Neutrophil (primary cell): ENCODE results near the gene FGF14.

Source experiments
- H3K27ac ChIP-seq: fragments of 200-600 bp; sonication (generic); 2 replicates; pipeline ENCODE4 v1.5.1; 2016; ENCODE audit warnings: mild to moderate bottlenecking, moderate library complexity
- H3K27me3 ChIP-seq: fragments of 200-600 bp; sonication (generic); 2 replicates; pipeline ENCODE4 v1.6.0; 2016; ENCODE audit warnings: mild to moderate bottlenecking
- H3K36me3 ChIP-seq: fragments of 200-600 bp; sonication (generic); 2 replicates; pipeline ENCODE4 v1.5.1; 2017
- H3K4me1 ChIP-seq, 2 experiments: fragments of 200-600 bp in 1 of 2; sonication (generic) in 1 of 2; 1 replicate in 1 of 2; 2 replicates in 1 of 2; pipeline versions ENCODE4 v1.5.1 to v1.6.1; 2013 to 2016; ENCODE audit warnings: low read depth in 1 of 2, low read length in 1 of 2, mild to moderate bottlenecking in 1 of 2, moderate library complexity in 1 of 2; ENCODE audit not compliant: control insufficient read depth in 1 of 2, insufficient read depth in 1 of 2
- H3K4me3 ChIP-seq, 2 experiments: fragments of 200-600 bp in 1 of 2; sonication (generic) in 1 of 2; 1 replicate in 1 of 2; 2 replicates in 1 of 2; pipeline ENCODE4 v1.5.1; 2013 to 2016; ENCODE audit warnings: low read depth in 1 of 2, low read length in 1 of 2, mild to moderate bottlenecking in 1 of 2, moderate library complexity in 1 of 2
- H3K9me3 ChIP-seq: fragments of 200-600 bp; sonication (generic); 2 replicates; pipeline ENCODE4 v1.5.1; 2016
- TF ChIP-seq, protein P1 (sequence below): fragments of 200-600 bp; sonication (generic); IDR thresholded peaks from 2 replicates; pipeline ENCODE4 v1.5.1; 2016; ENCODE audit warnings: antibody characterized with exemption

The FGF14 gene

DNA sequence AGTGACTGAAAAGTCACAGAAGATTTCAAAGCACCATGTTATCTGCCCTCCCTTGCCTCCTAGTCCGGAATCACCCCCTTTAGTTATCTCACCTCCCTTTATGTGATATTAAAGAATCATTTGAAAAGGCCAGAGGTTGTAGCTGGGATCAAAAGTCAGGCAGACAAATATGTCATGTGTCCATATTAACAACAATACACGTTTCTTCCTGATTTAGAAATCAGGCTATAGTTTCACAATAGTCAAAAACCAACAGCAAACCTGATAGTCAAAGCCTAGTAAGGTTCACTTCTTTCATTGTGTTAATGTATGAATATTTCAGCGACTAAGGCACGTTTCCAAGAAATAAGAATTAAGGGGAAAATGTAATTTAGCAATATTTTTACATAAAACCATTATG is 622.7 kb downstream of the FGF14 start:
- Histone ChIP-seq H3K9me3 (no peaks in the 10 kb centered on the region), H3K27ac (no peak overlapping the region), H3K4me3 (no peak overlapping the region), H3K36me3 (no peaks in the 10 kb centered on the region), H3K4me1 (no peaks in the 10 kb centered on the region), H3K27me3 (no peaks in the 10 kb centered on the region)
- TF ChIP-seq, protein P1, sequence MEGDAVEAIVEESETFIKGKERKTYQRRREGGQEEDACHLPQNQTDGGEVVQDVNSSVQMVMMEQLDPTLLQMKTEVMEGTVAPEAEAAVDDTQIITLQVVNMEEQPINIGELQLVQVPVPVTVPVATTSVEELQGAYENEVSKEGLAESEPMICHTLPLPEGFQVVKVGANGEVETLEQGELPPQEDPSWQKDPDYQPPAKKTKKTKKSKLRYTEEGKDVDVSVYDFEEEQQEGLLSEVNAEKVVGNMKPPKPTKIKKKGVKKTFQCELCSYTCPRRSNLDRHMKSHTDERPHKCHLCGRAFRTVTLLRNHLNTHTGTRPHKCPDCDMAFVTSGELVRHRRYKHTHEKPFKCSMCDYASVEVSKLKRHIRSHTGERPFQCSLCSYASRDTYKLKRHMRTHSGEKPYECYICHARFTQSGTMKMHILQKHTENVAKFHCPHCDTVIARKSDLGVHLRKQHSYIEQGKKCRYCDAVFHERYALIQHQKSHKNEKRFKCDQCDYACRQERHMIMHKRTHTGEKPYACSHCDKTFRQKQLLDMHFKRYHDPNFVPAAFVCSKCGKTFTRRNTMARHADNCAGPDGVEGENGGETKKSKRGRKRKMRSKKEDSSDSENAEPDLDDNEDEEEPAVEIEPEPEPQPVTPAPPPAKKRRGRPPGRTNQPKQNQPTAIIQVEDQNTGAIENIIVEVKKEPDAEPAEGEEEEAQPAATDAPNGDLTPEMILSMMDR: no peak

DNA sequence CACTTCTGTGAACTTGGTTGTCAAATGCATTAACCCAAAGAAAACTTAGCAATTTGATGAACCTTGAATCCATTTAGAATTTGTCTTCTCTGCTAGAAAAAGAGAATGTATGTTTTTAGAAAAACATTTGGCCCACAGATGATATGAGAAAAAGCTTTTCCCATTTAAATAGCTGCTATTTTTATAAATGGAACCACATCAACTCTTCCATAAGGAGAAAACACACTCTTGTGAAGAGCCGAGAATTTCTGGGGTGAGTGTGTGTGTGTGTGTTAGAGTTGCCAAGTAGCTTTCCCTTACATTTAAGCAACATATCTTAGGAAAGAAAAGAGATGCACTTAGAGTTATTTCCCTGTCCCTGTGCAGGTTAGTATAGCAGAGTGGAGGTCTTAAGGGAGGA is 626.6 kb downstream of the FGF14 start:
- no peak overlapping the region for H3K27ac ChIP-seq
- no peaks in the 10 kb centered on the region for H3K36me3 ChIP-seq
- H3K4me1 ChIP-seq: no peaks in the 10 kb centered on the region
- no peaks in the 10 kb centered on the region for H3K27me3 ChIP-seq
- H3K9me3 ChIP-seq: no peaks in the 10 kb centered on the region
- TF ChIP-seq, protein P1: no peak
- H3K4me3 ChIP-seq: no peak overlapping the region

DNA sequence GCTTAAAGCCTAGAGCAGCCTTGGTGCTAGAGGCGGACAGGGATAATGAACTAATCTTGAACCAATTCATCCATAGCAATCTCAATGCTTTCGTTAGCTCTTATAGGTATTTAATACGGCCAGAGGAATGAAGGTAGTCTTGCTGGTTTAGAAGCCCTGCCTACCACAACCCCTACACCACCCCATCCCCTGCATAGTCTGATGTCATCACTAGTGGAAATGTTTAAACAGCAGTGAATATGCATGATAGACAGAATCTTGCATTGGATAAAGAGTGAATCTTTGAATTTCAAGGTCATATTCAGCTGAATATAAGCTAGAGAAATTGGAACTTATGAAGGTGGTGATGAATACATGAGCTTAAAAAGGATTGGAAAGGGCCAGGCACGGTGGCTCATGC is 627.5 kb downstream of the FGF14 start:
- Histone ChIP-seq H3K36me3 (no peaks in the 10 kb centered on the region), H3K9me3 (no peaks in the 10 kb centered on the region), H3K27ac (no peak overlapping the region), H3K4me3 (no peak overlapping the region), H3K27me3 (no peaks in the 10 kb centered on the region), H3K4me1 (no peaks in the 10 kb centered on the region)
- TF ChIP-seq, protein P1: no peak

DNA sequence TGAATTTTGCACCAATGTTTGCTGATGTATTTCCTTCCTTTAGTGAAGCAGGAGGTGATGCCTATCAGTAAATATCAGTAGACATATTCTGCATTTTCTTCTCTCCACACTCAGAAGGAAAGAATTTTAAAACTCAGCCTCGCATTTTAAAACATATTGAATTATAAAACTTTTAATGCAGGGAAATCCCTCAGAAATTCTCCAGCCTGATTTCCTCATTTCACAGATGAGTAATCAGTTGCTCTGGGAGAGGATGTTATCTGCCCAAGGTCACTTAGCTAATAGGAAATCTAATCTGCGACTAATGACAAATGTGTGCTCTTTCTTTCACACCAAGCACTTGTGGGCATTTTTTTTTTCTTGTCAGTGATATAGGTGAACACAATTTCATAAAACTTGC is 628.8 kb downstream of the FGF14 start:
- H3K27me3 ChIP-seq: no peaks in the 10 kb centered on the region
- H3K36me3 ChIP-seq: no peaks in the 10 kb centered on the region
- TF ChIP-seq, protein P1: no peak
- H3K4me1 ChIP-seq: no peaks in the 10 kb centered on the region
- H3K9me3 ChIP-seq: no peaks in the 10 kb centered on the region
- H3K27ac ChIP-seq: no peak overlapping the region
- H3K4me3 ChIP-seq: no peak overlapping the region

DNA sequence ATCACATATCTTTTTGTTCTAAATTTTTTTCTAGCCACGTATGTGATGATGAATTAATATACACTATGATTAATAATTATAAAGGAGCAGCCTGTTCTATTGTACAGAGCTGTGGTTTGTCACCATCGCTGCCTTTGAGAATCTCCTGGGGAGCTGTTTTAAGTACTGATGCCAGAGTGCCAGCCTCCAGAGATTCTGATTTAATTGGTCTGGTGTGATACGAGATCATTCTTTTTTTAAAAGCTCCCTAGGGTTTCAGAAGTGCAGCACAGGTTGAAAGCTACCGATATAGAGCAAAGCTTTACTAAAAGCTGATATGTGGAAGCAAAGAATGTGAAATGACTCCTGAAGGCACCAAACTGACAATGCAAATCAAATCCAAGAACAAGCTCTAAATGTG is 634.7 kb downstream of the FGF14 start:
- H3K9me3 ChIP-seq: no peaks in the 10 kb centered on the region
- TF ChIP-seq, protein P1: no peak
- H3K4me1 ChIP-seq: no peaks in the 10 kb centered on the region
- H3K4me3 ChIP-seq: no peak overlapping the region
- no peaks in the 10 kb centered on the region for H3K27me3 ChIP-seq
- H3K36me3 ChIP-seq: no peaks in the 10 kb centered on the region
- H3K27ac ChIP-seq: no peak overlapping the region

DNA sequence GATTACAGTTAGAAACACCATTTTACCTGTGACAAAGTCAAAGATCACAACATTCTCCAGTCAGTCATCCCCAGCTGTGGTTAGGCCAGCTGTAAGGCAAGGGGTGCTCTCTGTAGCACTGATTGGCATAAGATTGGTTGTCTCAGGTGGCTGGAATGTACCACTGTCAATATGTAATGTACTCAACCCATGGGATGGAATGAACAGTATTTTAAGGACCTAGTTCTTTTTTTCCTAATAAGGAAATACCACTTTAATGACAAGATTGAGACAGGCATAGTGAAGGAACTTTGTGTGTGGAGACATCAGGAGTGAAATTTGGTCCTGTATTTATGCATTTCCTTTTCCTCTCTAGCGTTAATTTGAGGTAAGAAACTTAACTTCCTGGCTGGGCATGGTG is 638.7 kb downstream of the FGF14 start:
- Histone ChIP-seq H3K36me3 (no peaks in the 10 kb centered on the region), H3K9me3 (no peaks in the 10 kb centered on the region), H3K27ac (no peak overlapping the region), H3K4me3 (no peak overlapping the region), H3K27me3 (peaks cover 4% of the 10 kb centered on the region), H3K4me1 (no peaks in the 10 kb centered on the region)
- TF ChIP-seq, protein P1: no peak
